HepG2 (cell line): Measurements from ENCODE around the gene FNDC3B. TPM values are rescaled to one million over a fixed set of nuclear protein-coding genes. Genes with fewer than 3 reads are reported as not detected.
A peak's percentile ranks its signal among the peaks of the same experiment; 100 is the strongest.

Source experiments
- CBFB ChIP-seq: sonication (generic); formaldehyde crosslinking; IDR thresholded peaks from 2 replicates; pipeline ENCODE4 v1.4.0; 2020; ENCODE audit warnings: missing genetic modification reagents
- FIP1L1 ChIP-seq: fragments of 200-400 bp; formaldehyde crosslinking; IDR thresholded peaks from 2 replicates; pipeline ENCODE4 v1.6.1; 2018; ENCODE audit warnings: low read depth, mild to moderate bottlenecking, low read length, moderate library complexity, borderline replicate concordance; ENCODE audit not compliant: insufficient read depth
- FOXA3 ChIP-seq: IDR thresholded peaks from 2 replicates; pipeline ENCODE4 v1.6.1; 2016; ENCODE audit warnings: missing genetic modification reagents, missing compliant biosample characterization
- FOXC1 ChIP-seq: sonication (generic); formaldehyde crosslinking; IDR thresholded peaks from 2 replicates; pipeline ENCODE4 v1.8.0; 2022; ENCODE audit warnings: mild to moderate bottlenecking, missing genetic modification reagents, borderline replicate concordance
- GABPA ChIP-seq, 2 experiments: IDR thresholded peaks; 2 replicates each; pipeline ENCODE4 v1.6.1; 2011 to 2016; ENCODE audit warnings: low read depth in 2 of 2, low read length in 1 of 2, missing biosample characterization in 1 of 2, missing genetic modification characterization in 1 of 2
- GABPB1 ChIP-seq: IDR thresholded peaks from 2 replicates; pipeline ENCODE4 v1.6.1; 2016; ENCODE audit warnings: mild to moderate bottlenecking, missing genetic modification reagents, moderate library complexity, missing compliant biosample characterization
- GATAD1 ChIP-seq: IDR thresholded peaks from 2 replicates; pipeline ENCODE4 v1.6.1; 2016; ENCODE audit warnings: missing genetic modification reagents, missing compliant biosample characterization
- HMG20B ChIP-seq: conservative IDR thresholded peaks from 2 replicates; pipeline ENCODE4 v1.6.1; 2016; ENCODE audit warnings: missing genetic modification reagents, missing compliant biosample characterization
- MEF2D ChIP-seq: sonication (generic); formaldehyde crosslinking; IDR thresholded peaks from 2 replicates; pipeline ENCODE4 v1.5.1; 2020; ENCODE audit warnings: mild to moderate bottlenecking, missing genetic modification reagents
- MTA1 ChIP-seq: sonication (generic); formaldehyde crosslinking; IDR thresholded peaks from 2 replicates; pipeline ENCODE4 v1.4.0; 2020; ENCODE audit warnings: missing genetic modification reagents, mild to moderate bottlenecking, borderline replicate concordance
- PLRG1 ChIP-seq: fragments of 450-650 bp; conservative IDR thresholded peaks from 2 replicates; pipeline ENCODE4 v1.6.1; 2016
- POGK ChIP-seq: sonication (generic); formaldehyde crosslinking; conservative IDR thresholded peaks from 2 replicates; pipeline ENCODE4 v1.8.0; 2022; ENCODE audit warnings: mild to moderate bottlenecking, moderate library complexity, missing genetic modification reagents
- RARA ChIP-seq: IDR thresholded peaks from 2 replicates; pipeline ENCODE4 v1.6.1; 2016; ENCODE audit warnings: missing genetic modification reagents, missing compliant biosample characterization
- SRSF9 ChIP-seq: fragments of 200-400 bp; formaldehyde crosslinking; IDR thresholded peaks from 2 replicates; pipeline ENCODE4 v1.6.1; 2018; ENCODE audit warnings: borderline replicate concordance, mild to moderate bottlenecking, low read depth, low read length; ENCODE audit not compliant: insufficient read depth, poor library complexity, severe bottlenecking
- TCF12 ChIP-seq, 2 experiments: fragments of 450-650 bp in 1 of 2; sonication (generic) in 1 of 2; formaldehyde crosslinking in 1 of 2; IDR thresholded peaks; 2 replicates each; pipeline versions ENCODE4 v1.6.1 to v1.8.0; 2017 to 2022; ENCODE audit warnings: antibody characterized with exemption in 1 of 2, mild to moderate bottlenecking in 1 of 2, missing genetic modification reagents in 1 of 2, moderate library complexity in 1 of 2
- THAP8 ChIP-seq: sonication (generic); formaldehyde crosslinking; IDR thresholded peaks from 2 replicates; pipeline ENCODE4 v1.5.1; 2020; ENCODE audit warnings: missing genetic modification reagents, mild to moderate bottlenecking, borderline replicate concordance
- THYN1 ChIP-seq: sonication (generic); formaldehyde crosslinking; IDR thresholded peaks from 2 replicates; pipeline ENCODE4 v1.8.1; 2023; ENCODE audit warnings: low read depth, mild to moderate bottlenecking, moderate library complexity, missing genetic modification reagents, borderline replicate concordance
- ZFX ChIP-seq: sonication (generic); formaldehyde crosslinking; IDR thresholded peaks from 2 replicates; pipeline ENCODE4 v1.4.0; 2020; ENCODE audit warnings: mild to moderate bottlenecking, low read depth, missing genetic modification reagents, moderate library complexity
- ZNF292 ChIP-seq: sonication (generic); formaldehyde crosslinking; IDR thresholded peaks from 2 replicates; pipeline ENCODE4 v1.8.1; 2022; ENCODE audit warnings: mild to moderate bottlenecking, low read depth, missing genetic modification reagents, borderline replicate concordance
- ZNF549 ChIP-seq: sonication (generic); formaldehyde crosslinking; IDR thresholded peaks from 2 replicates; pipeline ENCODE4 v1.5.0; 2020; ENCODE audit warnings: missing genetic modification reagents
- ZNF607 ChIP-seq: sonication (generic); formaldehyde crosslinking; IDR thresholded peaks from 2 replicates; pipeline ENCODE4 v1.5.1; 2020; ENCODE audit warnings: missing genetic modification reagents, mild to moderate bottlenecking, borderline replicate concordance
- ZNF691 ChIP-seq: sonication (generic); formaldehyde crosslinking; IDR thresholded peaks from 2 replicates; pipeline ENCODE4 v1.4.0; 2020; ENCODE audit warnings: missing genetic modification reagents, low read depth, mild to moderate bottlenecking, borderline replicate concordance
- ZNF724P ChIP-seq: sonication (generic); formaldehyde crosslinking; IDR thresholded peaks from 2 replicates; pipeline ENCODE4 v1.8.0; 2022; ENCODE audit warnings: missing genetic modification reagents, borderline replicate concordance
- ZNF747 ChIP-seq: sonication (generic); formaldehyde crosslinking; IDR thresholded peaks from 2 replicates; pipeline ENCODE4 v1.8.1; 2023; ENCODE audit warnings: missing genetic modification reagents, mild to moderate bottlenecking, borderline replicate concordance
- ZNF777 ChIP-seq: sonication (generic); formaldehyde crosslinking; IDR thresholded peaks from 2 replicates; pipeline ENCODE4 v1.4.0; 2020; ENCODE audit warnings: missing genetic modification reagents
- polyA plus RNA-seq, 8 experiments: library from polyadenylated mRNA; depleted of rRNA in 3 of 8; stranded (reverse) in 7 of 8; unstranded in 1 of 8; fragments of >200 nt; fragmentation: Illumina TruSeq in 4 of 8; extraction: Trizol in 4 of 8; gene quantifications; 2 replicates each; pipeline versions ENCODE4 v1.2.1 to v1.2.3, GENCODE V29; 2011 to 2016; ENCODE audit warnings: low read depth in 4 of 8, missing spikeins in 1 of 8, mixed read lengths in 1 of 8; ENCODE audit not compliant: insufficient read depth in 1 of 8
- total RNA-seq, 5 experiments: library from RNA; depleted of rRNA; stranded (reverse); fragments of >200 nt; fragmentation: Illumina TruSeq; extraction: Trizol; gene quantifications; 2 replicates each; pipeline ENCODE4 v1.2.3, GENCODE V29; 2016; ENCODE audit warnings: low read depth in 1 of 5

FNDC3B gene
- total and polyA plus RNA-seq, 2 of the 13 experiments (the other 11 are each of a cell fraction or from before 2014, with no cell fraction given), result 74.8 to 103 TPM

- no peak for TF ChIP-seq POGK
- no peak for TF ChIP-seq TCF12 (IDR thresholded peaks at IDR 0.05)
- peak; percentile 77; the same call in 1 of the 2 replicates for TF ChIP-seq TCF12 (CRISPR knock-in tag; IDR thresholded peaks at IDR 0.05)
- no peak for TF ChIP-seq SRSF9
- no peak for TF ChIP-seq PLRG1
- peak; percentile 59; the same call in 1 of the 2 replicates for TF ChIP-seq CBFB (CRISPR knock-in tag)
- TF ChIP-seq FIP1L1, result no peak
- TF ChIP-seq ZNF724P (CRISPR knock-in tag), result no peak
- no peak for TF ChIP-seq FOXC1 (CRISPR knock-in tag)
- no peak; the same call in 1 of the 2 replicates for TF ChIP-seq ZNF607
- no peak for TF ChIP-seq ZNF549
- TF ChIP-seq THAP8 (CRISPR knock-in tag), result no peak
- no peak for TF ChIP-seq ZNF747
- peak; percentile 92 for TF ChIP-seq RARA (CRISPR knock-in tag)
- peak; percentile 58 for TF ChIP-seq MEF2D (CRISPR knock-in tag)
- no peak for TF ChIP-seq MTA1 (CRISPR knock-in tag)
- TF ChIP-seq ZNF691 (CRISPR knock-in tag), result no peak
- no peak for TF ChIP-seq ZNF292 (CRISPR knock-in tag)
- no peak for TF ChIP-seq GABPA (IDR thresholded peaks at IDR 0.05; ENCODE audit: low read depth, low read length)
- TF ChIP-seq GABPA (CRISPR knock-in tag; IDR thresholded peaks at IDR 0.05; ENCODE audit: low read depth), result no peak
- TF ChIP-seq THYN1 (CRISPR knock-in tag), result no peak
- TF ChIP-seq FOXA3 (CRISPR knock-in tag), result peak; percentile 87
- TF ChIP-seq GABPB1 (CRISPR knock-in tag), result no peak
- TF ChIP-seq GATAD1 (CRISPR knock-in tag), result no peak; the same call in 1 of the 2 replicates
- TF ChIP-seq ZFX (CRISPR knock-in tag), result no peak
- TF ChIP-seq ZNF777 (CRISPR knock-in tag), result no peak
- TF ChIP-seq HMG20B, result 0 out of 2 replicates have a peak, but pooled peaks have one; percentile 44
Measured at GRCh38 chr3:172096881-172097420, 57.6 kb downstream of the FNDC3B start (continued).
